K562 (cell line): ENCODE data around the gene MCM3. TPM values are rescaled to one million over a fixed set of nuclear protein-coding genes. Genes with fewer than 3 reads are reported as not detected.

Experiments
- AFF1 ChIP-seq, 2 experiments: fragments of 450-650 bp; IDR thresholded peaks; 2 replicates each; pipeline ENCODE4 v1.6.1; 2018; ENCODE audit warnings: mild to moderate bottlenecking in 2 of 2, low read depth in 1 of 2; ENCODE audit not compliant: partially characterized antibody in 2 of 2
- BACH1 ChIP-seq: fragments of 200-800 bp; sonication (Bioruptor generic); IDR thresholded peaks from 2 replicates; pipeline ENCODE4 v1.6.1; 2016; ENCODE audit warnings: missing genetic modification characterization, missing compliant biosample characterization
- CBX1 ChIP-seq: sonication (generic); IDR thresholded peaks from 2 replicates; pipeline ENCODE4 v1.6.1; 2016; ENCODE audit warnings: antibody characterized with exemption, low read depth, mild to moderate bottlenecking
- CBX2 ChIP-seq: fragments of 200-600 bp; sonication (generic); IDR thresholded peaks from one replicate; pipeline ENCODE4 v1.6.1; 2012; ENCODE audit warnings: mild to moderate bottlenecking, low read length, inconsistent platforms; ENCODE audit not compliant: insufficient read depth, poor library complexity, severe bottlenecking
- CC2D1A ChIP-seq: fragments of 450-650 bp; IDR thresholded peaks from 2 replicates; pipeline ENCODE4 v1.6.1; 2017; ENCODE audit warnings: mild to moderate bottlenecking
- FOXK2 ChIP-seq, 2 experiments: fragments of 450-650 bp; IDR thresholded peaks in 1 of 2; conservative IDR thresholded peaks in 1 of 2; 2 replicates each; pipeline ENCODE4 v1.6.1; 2016; ENCODE audit warnings: low read depth in 2 of 2, mild to moderate bottlenecking in 1 of 2
- HNRNPLL ChIP-seq: fragments of 200-400 bp; formaldehyde crosslinking; IDR thresholded peaks from 2 replicates; pipeline ENCODE4 v1.6.1; 2017; ENCODE audit warnings: low read length, low read depth, mild to moderate bottlenecking; ENCODE audit not compliant: poor library complexity, severe bottlenecking
- KLF10 ChIP-seq: fragments of 250-450 bp; sonication (Bioruptor Pico); IDR thresholded peaks from 2 replicates; pipeline ENCODE4 v1.6.1; 2021; ENCODE audit warnings: matching md5 sums
- MCM7 ChIP-seq, 2 experiments: fragments of 450-650 bp; IDR thresholded peaks; 2 replicates each; pipeline ENCODE4 v1.6.1; 2016 to 2018
- MTA1 ChIP-seq: fragments of 450-650 bp; IDR thresholded peaks from 2 replicates; pipeline ENCODE4 v1.6.1; 2017; ENCODE audit warnings: borderline replicate concordance
- OTX1 ChIP-seq: fragments of 450-650 bp; formaldehyde crosslinking; IDR thresholded peaks from 2 replicates; pipeline ENCODE4 v1.4.0; 2022; ENCODE audit warnings: mild to moderate bottlenecking
- PBX2 ChIP-seq, 2 experiments: IDR thresholded peaks in 1 of 2; conservative IDR thresholded peaks in 1 of 2; 2 replicates each; pipeline ENCODE4 v1.6.1; 2016; ENCODE audit warnings: low read depth in 2 of 2, mild to moderate bottlenecking in 1 of 2, missing compliant biosample characterization in 1 of 2, missing genetic modification characterization in 1 of 2, moderate library complexity in 1 of 2
- PCBP1 ChIP-seq: fragments of 200-400 bp; formaldehyde crosslinking; IDR thresholded peaks from 2 replicates; pipeline ENCODE4 v1.6.1; 2018; ENCODE audit warnings: mild to moderate bottlenecking, low read depth, low read length; ENCODE audit not compliant: poor library complexity, severe bottlenecking
- PTBP1 ChIP-seq: fragments of 200-400 bp; formaldehyde crosslinking; IDR thresholded peaks from 2 replicates; pipeline ENCODE4 v1.6.1; 2017; ENCODE audit warnings: low read depth, low read length
- SAP30 ChIP-seq: fragments of 200-600 bp; sonication (generic); IDR thresholded peaks from 2 replicates; pipeline ENCODE4 v1.6.1; 2012; ENCODE audit warnings: borderline replicate concordance, low read depth, mild to moderate bottlenecking, moderate library complexity, low read length, control low read depth, inconsistent platforms; ENCODE audit not compliant: insufficient read depth, poor library complexity, severe bottlenecking
- TAF7 ChIP-seq: fragments of 450-650 bp; IDR thresholded peaks from 2 replicates; pipeline ENCODE4 v1.6.1; 2016; ENCODE audit warnings: missing genetic modification characterization, missing compliant biosample characterization
- ZBTB26 ChIP-seq: fragments of 450-650 bp; formaldehyde crosslinking; IDR thresholded peaks from 2 replicates; pipeline ENCODE4 v1.4.0; 2022; ENCODE audit warnings: missing genetic modification characterization
- ZC3H11A ChIP-seq: IDR thresholded peaks from 2 replicates; pipeline ENCODE4 v1.6.1; 2012; ENCODE audit warnings: low read depth, low read length, improper control_type of control experiment
- ZNF347 ChIP-seq: fragments of 450-650 bp; formaldehyde crosslinking; IDR thresholded peaks from 2 replicates; pipeline ENCODE4 v1.4.0; 2020; ENCODE audit warnings: low read depth, mild to moderate bottlenecking, moderate library complexity
- ZNF41 ChIP-seq: fragments of 250-450 bp; sonication (Bioruptor Pico); conservative IDR thresholded peaks from 2 replicates; pipeline ENCODE4 v1.4.0; 2020; ENCODE audit warnings: mild to moderate bottlenecking
- polyA plus RNA-seq, 8 experiments: library from polyadenylated mRNA; depleted of rRNA in 4 of 8; stranded (reverse) in 5 of 8; unstranded in 3 of 8; fragments of >200 nt; fragmentation: Nextera tagmentation in 2 of 8; fragmentation: Illumina TruSeq in 1 of 8; extraction: Ambion mirVana in 2 of 8; extraction: Trizol in 1 of 8; gene quantifications; 2 replicates each; pipeline versions ENCODE4 v1.2.1 to v1.2.3, GENCODE V29; 2011 to 2014; ENCODE audit warnings: inconsistent platforms in 1 of 8, missing spikeins in 1 of 8
- total RNA-seq, 7 experiments: library from RNA; depleted of rRNA in 6 of 7; stranded (reverse); fragments of >200 nt in 6 of 7; fragmentation: Illumina TruSeq in 2 of 7; extraction: Trizol in 2 of 7; gene quantifications; 2 replicates each; pipeline versions ENCODE4 v1.2.1 to v1.2.3, GENCODE V29; 2011 to 2021; ENCODE audit warnings: low replicate concordance in 1 of 7

MCM3 gene
- total and polyA plus RNA-seq, 9 of the 15 experiments (the other 6 are each of a cell fraction or from before 2014, with no cell fraction given), result 76.1 to 270 (median 250) TPM

GRCh38 chr6:52284460-52285176 lies at the start of gene MCM3 (continued):
- TF ChIP-seq ZBTB26 (CRISPR knock-in tag), result no peak
- TF ChIP-seq MCM7 (IDR thresholded peaks at IDR 0.05), result no peak
- no peak for TF ChIP-seq CBX1
- TF ChIP-seq ZNF41 (CRISPR knock-in tag), result no peak
- TF ChIP-seq PCBP1, result no peak
- TF ChIP-seq CBX2, result no peak
- TF ChIP-seq ZC3H11A, result no peak
- peak; percentile 46; the same call in 1 of the 2 replicates for TF ChIP-seq PBX2 (CRISPR knock-in tag; IDR thresholded peaks at IDR 0.05; ENCODE audit: low read depth)
- TF ChIP-seq PBX2 (tag; conservative IDR thresholded peaks at IDR 0.05; ENCODE audit: low read depth), result peak; percentile 98
- no peak for TF ChIP-seq MTA1
- TF ChIP-seq SAP30, result peak; percentile 97
- peak; percentile 71 for TF ChIP-seq HNRNPLL
- TF ChIP-seq BACH1, result no peak
- no peak for TF ChIP-seq PTBP1
- TF ChIP-seq ZNF347 (CRISPR knock-in tag), result no peak
- TF ChIP-seq AFF1 (IDR thresholded peaks at IDR 0.05; ENCODE audit: low read depth in 1 of 2, partially characterized antibody in 2 of 2), result peak; percentile 4 to 80
- no peak for TF ChIP-seq TAF7
- no peak; the same call in 1 of the 2 replicates for TF ChIP-seq CC2D1A
- no peak for TF ChIP-seq OTX1 (CRISPR knock-in tag)
- no peak for TF ChIP-seq KLF10 (CRISPR knock-in tag)
- no peak for TF ChIP-seq FOXK2 (conservative IDR thresholded peaks at IDR 0.05 in 1 of 2, IDR thresholded peaks at IDR 0.05 in 1 of 2; ENCODE audit: low read depth in 2 of 2)
